ENCODE measurements around the gene MT2A.
A peak's percentile ranks its signal among the peaks of the same experiment; 100 is the strongest.

Gene MT2A

DNA sequence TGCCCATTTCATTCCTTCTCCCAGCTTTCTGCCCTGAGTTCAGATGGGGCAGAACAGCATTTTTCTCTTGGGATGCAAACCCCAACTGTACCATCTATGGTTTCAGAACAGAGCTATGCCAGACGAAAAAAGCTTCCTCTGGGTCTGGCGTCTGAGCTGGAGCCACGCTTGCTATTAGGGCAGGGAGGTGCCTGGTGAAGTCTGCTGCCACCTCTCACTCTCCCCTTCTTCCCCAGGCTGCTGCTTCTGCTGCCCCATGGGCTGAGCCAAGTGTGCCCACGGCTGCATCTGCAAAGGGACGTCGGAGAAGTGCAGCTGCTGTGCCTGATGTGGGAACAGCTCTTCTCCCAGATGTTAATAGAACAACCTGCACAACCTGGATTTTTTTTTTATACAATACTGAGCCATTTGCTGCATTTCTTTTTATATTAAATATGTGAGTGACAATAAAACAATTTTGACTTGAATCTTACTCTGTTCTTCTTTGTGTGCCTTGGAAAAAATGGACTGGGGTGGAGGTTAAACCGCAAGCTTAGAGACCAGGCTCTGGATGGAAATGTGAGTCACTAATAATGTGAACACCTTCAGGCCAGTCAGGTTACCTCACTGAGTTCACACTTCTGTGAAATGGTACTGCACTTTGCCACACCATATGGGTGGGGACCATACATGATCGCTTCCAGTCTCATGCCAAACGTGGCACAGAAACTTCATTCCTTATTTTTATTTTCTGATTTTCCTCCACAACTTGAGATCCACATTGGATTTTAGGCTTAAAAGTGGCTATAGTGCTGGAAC, 28.4 kb downstream of the MT2A start:
- H3K4ac ChIP-seq (ENCODE audit: low read length) = no peak overlapping the region
- no peak overlapping the region for H2AK5ac ChIP-seq (ENCODE audit: low read depth, low read length)
- no peak overlapping the region for H2BK15ac ChIP-seq (ENCODE audit: low read length)
- peak overlapping the region; percentile 17 for H3K23ac ChIP-seq (ENCODE audit: low read depth, low read length, poor library complexity)
- H3K27me3 ChIP-seq (ENCODE audit: control insufficient read depth in 3 of 3, insufficient read depth in 3 of 3, low read depth in 1 of 3, low read length in 3 of 3) = peaks cover 59 to 100% (median 98%) of the 10 kb centered on the region in 3 experiments
- no peak overlapping the region for H4K8ac ChIP-seq (ENCODE audit: low read depth, low read length)
- no peak overlapping the region for H2BK12ac ChIP-seq (ENCODE audit: low read length)
- H3K18ac ChIP-seq (ENCODE audit: low read length) = no peak overlapping the region
- no peak overlapping the region for H3K9ac ChIP-seq (ENCODE audit: low read depth, low read length, poor library complexity)
- H3K9me3 ChIP-seq (replicated peaks in 1 of 2; ENCODE audit: control insufficient read depth in 2 of 2, insufficient read depth in 1 of 2, low read depth in 1 of 2, low read length in 2 of 2) = no peaks in the 10 kb centered on the region
- no peak overlapping the region for H2BK120ac ChIP-seq (ENCODE audit: low read depth, low read length)
- H3K27ac ChIP-seq (replicated peaks; ENCODE audit: low read length) = no peak overlapping the region
- H3K4me3 ChIP-seq (ENCODE audit: low read length in 2 of 2) = no peak overlapping the region
- no peak overlapping the region for H2BK5ac ChIP-seq (ENCODE audit: low read length)
- no peaks in the 10 kb centered on the region for H3K36me3 ChIP-seq (replicated peaks in 1 of 2; ENCODE audit: control insufficient read depth in 2 of 2, insufficient read depth in 2 of 2, low read length in 2 of 2)
- H2AFZ ChIP-seq (ENCODE audit: low read length) = no peak overlapping the region
- H3K14ac ChIP-seq (ENCODE audit: low read length) = no peak overlapping the region
- no CpG with 5 or more reads among the region's 9 CpGs for WGBS, 2 donors (ENCODE audit: extremely low coverage in 2 of 2, insufficient read length in 2 of 2, insufficient replicate concordance in 1 of 2)
- H3K79me1 ChIP-seq (ENCODE audit: low read depth, low read length) = no peaks in the 10 kb centered on the region
- H3K4me2 ChIP-seq (ENCODE audit: insufficient read depth, low read length, poor library complexity, severe bottlenecking) = no peak overlapping the region
- no peak overlapping the region for H4K91ac ChIP-seq (ENCODE audit: low read depth, low read length, poor library complexity)
- H3K4me1 ChIP-seq (ENCODE audit: control insufficient read depth in 2 of 2, insufficient read depth in 1 of 2, low read depth in 1 of 2, low read length in 2 of 2) = peaks cover 1 to 3% of the 10 kb centered on the region in 2 donors
- no peak for DNase-seq (ENCODE audit: low spot score)

DNA sequence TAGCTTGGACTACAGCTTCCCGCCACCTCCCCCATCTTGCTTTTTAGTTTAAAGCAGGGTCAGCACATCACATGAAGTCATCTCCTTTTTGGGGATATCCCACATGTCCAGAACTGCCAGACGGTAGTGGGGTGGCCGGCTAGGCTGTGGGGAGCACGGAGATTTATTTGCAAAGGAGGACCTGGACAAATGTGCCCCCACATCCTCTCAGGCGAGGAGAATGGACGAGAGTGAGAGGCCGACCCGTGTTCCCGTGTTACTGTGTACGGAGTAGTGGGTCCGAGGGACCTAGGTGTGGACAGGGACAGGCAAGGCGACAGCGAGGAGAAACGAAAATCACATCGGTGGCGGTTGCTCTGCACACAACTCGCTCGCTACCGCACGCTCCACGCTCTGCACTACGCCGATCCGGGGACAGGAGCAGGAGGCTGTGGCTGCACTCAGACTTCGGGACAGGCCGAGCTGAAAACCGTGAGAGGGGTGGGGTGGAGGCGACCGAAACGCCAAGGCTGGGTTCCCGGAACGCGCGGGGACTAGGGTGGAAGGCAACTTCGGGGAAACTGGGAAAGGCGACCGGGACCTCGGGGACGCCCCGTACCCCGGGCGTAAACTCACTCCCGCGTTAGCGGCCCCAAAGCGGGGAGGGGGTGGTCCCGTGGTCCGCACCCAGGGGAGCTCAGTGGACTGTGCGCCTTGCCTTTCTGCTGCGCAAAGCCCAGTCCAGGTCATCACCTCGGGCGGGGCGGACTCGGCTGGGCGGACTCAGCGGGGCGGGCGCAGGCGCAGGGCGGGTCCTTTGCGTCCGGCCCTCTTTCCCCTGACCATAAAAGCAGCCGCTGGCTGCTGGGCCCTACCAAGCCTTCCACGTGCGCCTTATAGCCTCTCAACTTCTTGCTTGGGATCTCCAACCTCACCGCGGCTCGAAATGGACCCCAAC, 29.7 kb downstream of the MT2A start, which contains the start of gene MT1A:
TSS of gene MT1A (plus strand) at position 853 of the 937 bp plus-strand sequence. CDS start at position 926, 73 bp downstream.
- Histone ChIP-seq H2BK12ac (ENCODE audit: low read length) (no peak within 1 kb of the TSS), H3K4me1 (ENCODE audit: control insufficient read depth in 2 of 2, insufficient read depth in 1 of 2, low read depth in 1 of 2, low read length in 2 of 2) (peaks cover 1 to 3% of the 10 kb centered on the region in 2 donors), H2BK5ac (ENCODE audit: low read length) (no peak within 1 kb of the TSS), H3K4me3 (ENCODE audit: low read length in 2 of 2) (peak within 1 kb of the TSS; percentile 18 to 72), H2AFZ (ENCODE audit: low read length) (peak within 1 kb of the TSS; percentile 76), H3K9ac (ENCODE audit: low read depth, low read length, poor library complexity) (peak within 1 kb of the TSS; percentile 57), H2BK120ac (ENCODE audit: low read depth, low read length) (no peak within 1 kb of the TSS), H4K8ac (ENCODE audit: low read depth, low read length) (no peak within 1 kb of the TSS), H3K79me1 (ENCODE audit: low read depth, low read length) (no peaks in the 10 kb centered on the region), H3K36me3 (replicated peaks in 1 of 2; ENCODE audit: control insufficient read depth in 2 of 2, insufficient read depth in 2 of 2, low read length in 2 of 2) (no peaks in the 10 kb centered on the region), H3K4me2 (ENCODE audit: insufficient read depth, low read length, poor library complexity, severe bottlenecking) (peak within 1 kb of the TSS; percentile 54), H3K4ac (ENCODE audit: low read length) (no peak within 1 kb of the TSS), H3K18ac (ENCODE audit: low read length) (peak within 1 kb of the TSS; percentile 54), H2BK15ac (ENCODE audit: low read length) (no peak within 1 kb of the TSS), H3K27me3 (ENCODE audit: control insufficient read depth in 3 of 3, insufficient read depth in 3 of 3, low read depth in 1 of 3, low read length in 3 of 3) (peaks cover 53 to 100% (median 98%) of the 10 kb centered on the region in 3 experiments), H3K9me3 (replicated peaks in 1 of 2; ENCODE audit: control insufficient read depth in 2 of 2, insufficient read depth in 1 of 2, low read depth in 1 of 2, low read length in 2 of 2) (no peaks in the 10 kb centered on the region), H2AK5ac (ENCODE audit: low read depth, low read length) (no peak within 1 kb of the TSS), H3K27ac (replicated peaks; ENCODE audit: low read length) (no peak within 1 kb of the TSS), H3K14ac (ENCODE audit: low read length) (no peak within 1 kb of the TSS), H4K91ac (ENCODE audit: low read depth, low read length, poor library complexity) (no peak within 1 kb of the TSS), H3K23ac (ENCODE audit: low read depth, low read length, poor library complexity) (peak within 1 kb of the TSS; percentile 90)
- no peak for DNase-seq (ENCODE audit: low spot score)
- WGBS, 2 donors (ENCODE audit: extremely low coverage in 2 of 2, insufficient read length in 2 of 2, insufficient replicate concordance in 1 of 2) = no CpG with 5 or more reads among the region's 68 CpGs

DNA sequence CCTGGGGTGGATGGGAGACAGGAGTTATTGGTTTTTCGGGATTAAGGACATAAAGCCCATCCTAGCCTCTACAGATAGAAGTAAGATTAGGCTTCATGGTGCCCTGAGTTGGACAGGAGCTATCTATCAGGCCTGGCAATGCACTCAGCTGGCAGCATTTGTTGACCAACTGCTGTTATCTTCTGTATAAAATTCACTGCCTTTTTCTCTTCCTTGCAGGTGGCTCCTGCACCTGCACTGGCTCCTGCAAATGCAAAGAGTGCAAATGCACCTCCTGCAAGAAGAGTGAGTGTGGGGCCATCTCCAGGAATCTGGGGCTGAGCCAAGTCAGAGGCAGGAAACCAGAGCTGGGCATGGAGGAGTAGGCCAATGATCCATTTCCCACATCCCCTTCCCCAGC, 30.7 kb downstream of the MT2A start:
- H2BK120ac ChIP-seq (ENCODE audit: low read depth, low read length) = no peak overlapping the region
- no peak overlapping the region for H3K23ac ChIP-seq (ENCODE audit: low read depth, low read length, poor library complexity)
- H2AFZ ChIP-seq (ENCODE audit: low read length) = no peak overlapping the region
- no peak overlapping the region for H2BK5ac ChIP-seq (ENCODE audit: low read length)
- no peak for DNase-seq (ENCODE audit: low spot score)
- no peak overlapping the region for H4K91ac ChIP-seq (ENCODE audit: low read depth, low read length, poor library complexity)
- WGBS, 2 donors (ENCODE audit: extremely low coverage in 2 of 2, insufficient read length in 2 of 2, insufficient replicate concordance in 1 of 2) = no CpG with 5 or more reads among the region's 1 CpG
- H3K9me3 ChIP-seq (replicated peaks in 1 of 2; ENCODE audit: control insufficient read depth in 2 of 2, insufficient read depth in 1 of 2, low read depth in 1 of 2, low read length in 2 of 2) = peaks cover 0 to 2% of the 10 kb centered on the region in 2 donors
- H3K27ac ChIP-seq (replicated peaks; ENCODE audit: low read length) = no peak overlapping the region
- H3K4me3 ChIP-seq (ENCODE audit: low read length in 2 of 2) = no peak overlapping the region
- H3K14ac ChIP-seq (ENCODE audit: low read length) = no peak overlapping the region
- no peaks in the 10 kb centered on the region for H3K36me3 ChIP-seq (replicated peaks in 1 of 2; ENCODE audit: control insufficient read depth in 2 of 2, insufficient read depth in 2 of 2, low read length in 2 of 2)
- no peak overlapping the region for H3K4me2 ChIP-seq (ENCODE audit: insufficient read depth, low read length, poor library complexity, severe bottlenecking)
- H3K18ac ChIP-seq (ENCODE audit: low read length) = no peak overlapping the region
- H2AK5ac ChIP-seq (ENCODE audit: low read depth, low read length) = no peak overlapping the region
- no peak overlapping the region for H3K4ac ChIP-seq (ENCODE audit: low read length)
- H3K27me3 ChIP-seq (ENCODE audit: control insufficient read depth in 3 of 3, insufficient read depth in 3 of 3, low read depth in 1 of 3, low read length in 3 of 3) = peaks cover 57 to 100% (median 98%) of the 10 kb centered on the region in 3 experiments
- H3K79me1 ChIP-seq (ENCODE audit: low read depth, low read length) = no peaks in the 10 kb centered on the region
- H2BK15ac ChIP-seq (ENCODE audit: low read length) = no peak overlapping the region
- peaks cover 1 to 3% of the 10 kb centered on the region in 2 donors for H3K4me1 ChIP-seq (ENCODE audit: control insufficient read depth in 2 of 2, insufficient read depth in 1 of 2, low read depth in 1 of 2, low read length in 2 of 2)
- H2BK12ac ChIP-seq (ENCODE audit: low read length) = no peak overlapping the region
- no peak overlapping the region for H4K8ac ChIP-seq (ENCODE audit: low read depth, low read length)
- no peak overlapping the region for H3K9ac ChIP-seq (ENCODE audit: low read depth, low read length, poor library complexity)

DNA sequence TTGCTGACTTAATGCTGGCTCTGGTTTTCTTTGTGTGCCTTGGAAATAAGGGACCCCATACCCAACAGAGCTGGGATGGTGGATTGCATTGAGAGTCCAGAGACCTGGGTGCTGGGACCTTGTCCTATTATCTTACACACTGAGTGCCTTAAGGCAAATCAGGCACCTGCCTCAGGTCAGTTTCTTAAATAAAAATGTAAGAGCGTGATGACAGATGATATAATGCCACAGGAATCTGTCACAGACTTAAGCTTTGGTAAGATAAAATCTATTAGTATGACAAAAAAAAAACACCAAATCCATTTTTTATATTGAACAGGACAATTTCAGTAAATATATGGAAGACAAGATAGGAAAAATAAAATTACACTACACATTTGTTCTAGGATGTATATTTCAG, 31.7 kb downstream of the MT2A start:
- no peak overlapping the region for H3K18ac ChIP-seq (ENCODE audit: low read length)
- no peak overlapping the region for H3K14ac ChIP-seq (ENCODE audit: low read length)
- H2AK5ac ChIP-seq (ENCODE audit: low read depth, low read length) = no peak overlapping the region
- no peak for DNase-seq (ENCODE audit: low spot score)
- H3K4me2 ChIP-seq (ENCODE audit: insufficient read depth, low read length, poor library complexity, severe bottlenecking) = no peak overlapping the region
- no peak overlapping the region for H2BK15ac ChIP-seq (ENCODE audit: low read length)
- no peaks in the 10 kb centered on the region for H3K36me3 ChIP-seq (replicated peaks in 1 of 2; ENCODE audit: control insufficient read depth in 2 of 2, insufficient read depth in 2 of 2, low read length in 2 of 2)
- no peak overlapping the region for H4K91ac ChIP-seq (ENCODE audit: low read depth, low read length, poor library complexity)
- no peak overlapping the region for H3K4me3 ChIP-seq (ENCODE audit: low read length in 2 of 2)
- peaks cover 52 to 100% (median 98%) of the 10 kb centered on the region in 3 experiments for H3K27me3 ChIP-seq (ENCODE audit: control insufficient read depth in 3 of 3, insufficient read depth in 3 of 3, low read depth in 1 of 3, low read length in 3 of 3)
- WGBS, 2 donors (ENCODE audit: extremely low coverage in 2 of 2, insufficient read length in 2 of 2, insufficient replicate concordance in 1 of 2) = no CpG with 5 or more reads among the region's 1 CpG
- no peak overlapping the region for H2AFZ ChIP-seq (ENCODE audit: low read length)
- H3K9me3 ChIP-seq (replicated peaks in 1 of 2; ENCODE audit: control insufficient read depth in 2 of 2, insufficient read depth in 1 of 2, low read depth in 1 of 2, low read length in 2 of 2) = peaks cover 0 to 2% of the 10 kb centered on the region in 2 donors
- H3K23ac ChIP-seq (ENCODE audit: low read depth, low read length, poor library complexity) = no peak overlapping the region
- no peak overlapping the region for H2BK120ac ChIP-seq (ENCODE audit: low read depth, low read length)
- no peak overlapping the region for H2BK5ac ChIP-seq (ENCODE audit: low read length)
- H3K9ac ChIP-seq (ENCODE audit: low read depth, low read length, poor library complexity) = no peak overlapping the region
- no peaks in the 10 kb centered on the region for H3K79me1 ChIP-seq (ENCODE audit: low read depth, low read length)
- no peak overlapping the region for H4K8ac ChIP-seq (ENCODE audit: low read depth, low read length)
- H3K4ac ChIP-seq (ENCODE audit: low read length) = no peak overlapping the region
- no peak overlapping the region for H3K27ac ChIP-seq (replicated peaks; ENCODE audit: low read length)
- H2BK12ac ChIP-seq (ENCODE audit: low read length) = no peak overlapping the region
- peaks cover 1 to 3% of the 10 kb centered on the region in 2 donors for H3K4me1 ChIP-seq (ENCODE audit: control insufficient read depth in 2 of 2, insufficient read depth in 1 of 2, low read depth in 1 of 2, low read length in 2 of 2)
